Upper lobe of left lung (tissue), 4 donors: Measurements from ENCODE around the gene NAE1.

Experiments
- CTCF ChIP-seq, 6 experiments: fragments of 450-650 bp in 4 of 6; fragments of 200-600 bp in 2 of 6; sonication (generic) in 2 of 6; IDR thresholded peaks; one replicate each; pipeline ENCODE4 v1.5.1; 2016 to 2019; ENCODE audit warnings: antibody characterized with exemption in 6 of 6
- POLR2A ChIP-seq, 4 donors: fragments of 450-650 bp; IDR thresholded peaks; one replicate each; pipeline ENCODE4 v1.5.1; 2016 to 2017; ENCODE audit warnings: antibody characterized with exemption in 4 of 4, mild to moderate bottlenecking in 2 of 4

DNA sequence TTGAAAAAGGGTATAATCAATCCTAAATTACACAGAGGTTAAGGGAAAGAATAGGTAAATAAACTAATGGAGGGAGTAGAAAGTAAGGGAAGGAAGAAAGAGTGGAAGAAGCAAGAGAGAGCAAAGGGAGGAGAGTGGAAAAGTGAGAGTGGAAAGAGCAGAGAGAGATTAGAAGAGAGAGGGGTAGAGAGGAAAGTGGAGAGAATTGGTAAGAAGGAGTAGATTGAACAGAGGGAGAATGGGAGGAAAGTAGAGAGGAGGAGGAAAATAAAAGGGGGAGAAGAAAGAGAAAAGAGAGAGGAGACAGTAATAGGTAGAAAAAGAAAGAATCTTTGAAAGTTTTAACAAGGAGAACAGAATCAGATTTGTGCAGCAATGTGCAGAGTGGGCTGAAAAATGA is 54.3 kb downstream of the NAE1 start:
- no peak for TF ChIP-seq POLR2A (IDR thresholded peaks at IDR 0.05)
- TF ChIP-seq CTCF (IDR thresholded peaks at IDR 0.05): no peak
